ENCODE data around the gene SELENON. TPM values are rescaled to one million over a fixed set of nuclear protein-coding genes. Genes with fewer than 3 reads are reported as not detected.

SELENON gene
- total and polyA plus RNA-seq, 2 of the 8 experiments (the other 6 are each of a cell fraction or from before 2014, with no cell fraction given) = 43.0 to 77.6 TPM

DNA sequence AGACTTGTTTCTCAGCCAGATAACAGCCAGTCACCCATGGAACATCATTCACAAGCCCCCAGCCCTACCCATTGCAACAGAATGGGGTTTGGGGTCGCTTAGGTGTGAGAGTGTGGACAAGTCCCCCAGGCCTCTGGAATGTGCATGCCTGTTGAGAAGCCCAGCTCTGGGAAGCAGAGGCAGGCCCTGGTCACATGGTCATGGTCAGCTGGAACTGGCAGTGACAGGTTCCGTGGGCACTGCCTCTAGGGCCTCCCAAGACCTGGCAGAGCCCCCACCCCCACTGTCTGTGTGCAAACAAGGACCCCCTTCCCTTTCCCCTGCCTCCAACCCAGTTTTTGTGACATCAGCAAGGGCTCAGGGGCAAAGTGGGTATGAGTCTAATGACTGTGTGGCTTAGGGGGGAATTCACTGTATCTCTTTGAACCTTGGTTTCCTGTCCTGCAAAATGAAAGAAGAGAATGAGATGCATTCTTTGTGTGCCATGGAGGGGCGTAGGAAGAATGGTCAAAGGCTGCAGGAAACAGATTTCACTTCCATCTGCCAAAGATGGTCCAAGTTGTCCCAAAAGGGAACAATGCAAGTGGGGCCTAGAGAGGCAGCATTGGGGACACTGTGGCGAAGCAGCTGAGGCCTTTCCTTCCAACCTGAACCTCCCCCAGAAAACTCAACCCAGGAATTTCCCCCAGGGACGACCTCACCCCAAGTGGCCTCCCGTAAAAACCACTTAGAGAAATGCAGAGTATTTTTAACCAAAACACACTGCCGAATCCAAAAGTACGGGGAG is 34.7 kb upstream of the SELENON start:
- Histone ChIP-seq H2BK120ac (replicated peaks; ENCODE audit: low read depth, low read length) (no peak overlapping the region), H2BK12ac (ENCODE audit: low read depth, low read length) (no peak overlapping the region; the same call in 1 of the 2 replicates), H2BK15ac (ENCODE audit: low read length) (no peak overlapping the region), H2AFZ (ENCODE audit: low read length) (no peak overlapping the region), H2BK5ac (ENCODE audit: low read depth, low read length) (no peak overlapping the region), H3K56ac (replicated peaks; ENCODE audit: insufficient read length, low read depth, low read length) (no peak overlapping the region), H3K27me3 (replicated peaks in 1 of 4; ENCODE audit: control insufficient read depth in 3 of 4, extremely low read depth in 1 of 4, insufficient read depth in 3 of 4, low read length in 3 of 4) (no peaks in the 10 kb centered on the region), H3K27ac (ENCODE audit: low read depth, low read length) (no peak overlapping the region; the same call in 1 of the 2 replicates), H4K8ac (ENCODE audit: extremely low read depth, insufficient read depth, low read length) (no peak overlapping the region), H3K14ac (ENCODE audit: insufficient read length) (no peak overlapping the region), H2AK5ac (ENCODE audit: low read depth, low read length) (no peak overlapping the region), H3K23ac (ENCODE audit: insufficient read length) (no peak overlapping the region), H3K18ac (ENCODE audit: extremely low read depth, low read length) (no peak overlapping the region), H3K79me2 (ENCODE audit: control insufficient read depth in 1 of 2, insufficient read depth in 2 of 2, low read length in 2 of 2) (no peaks in the 10 kb centered on the region), H3K4me1 (replicated peaks in 1 of 4; ENCODE audit: control insufficient read depth in 3 of 4, insufficient read depth in 4 of 4, low read length in 3 of 4) (peaks cover 0 to 5% (median 0%) of the 10 kb centered on the region in 4 experiments; a peak in 3 of 7 replicates), H4K5ac (ENCODE audit: insufficient read length, low read depth, low read length) (no peak overlapping the region), H3K36me3 (ENCODE audit: control insufficient read depth in 2 of 4, insufficient read depth in 4 of 4, low read length in 3 of 4) (no peaks in the 10 kb centered on the region), H3K4me2 (ENCODE audit: insufficient read depth in 1 of 2, low read depth in 2 of 2, low read length in 2 of 2) (no peak overlapping the region), H3K23me2 (ENCODE audit: low read depth, low read length) (peaks cover 23% of the 10 kb centered on the region; the same call in 1 of the 2 replicates), H3K9ac (replicated peaks in 1 of 4; ENCODE audit: extremely low read depth in 1 of 4, low read depth in 3 of 4, low read length in 3 of 4) (no peak overlapping the region), H3K4me3 (ENCODE audit: extremely low read depth in 1 of 4, insufficient read depth in 2 of 4, low read depth in 3 of 4, low read length in 4 of 4) (no peak overlapping the region), H3K4ac (replicated peaks; ENCODE audit: insufficient read length, low read depth, low read length) (no peak overlapping the region), H2BK20ac (ENCODE audit: low read length) (no peak overlapping the region), H4K91ac (replicated peaks; ENCODE audit: insufficient read length, low read length) (no peak overlapping the region), H4K20me1 (replicated peaks in 1 of 2; ENCODE audit: control insufficient read depth in 1 of 2, insufficient read depth in 2 of 2, low read length in 2 of 2) (peaks cover 0 to 9% of the 10 kb centered on the region in 2 experiments), H3K9me3 (ENCODE audit: insufficient read depth in 2 of 2, low read depth in 1 of 2, low read length in 1 of 2) (no peaks in the 10 kb centered on the region), H3K79me1 (ENCODE audit: low read depth, low read length) (no peaks in the 10 kb centered on the region)
- DNase-seq (ENCODE audit: low read depth in 1 of 2, low spot score in 2 of 2) = no peak
- ChIA-PET POLR2A (ENCODE audit: partially characterized antibody) (interaction anchor here (0.7 to 1.3 kb wide), 3 partner anchors 12 to 25 kb away, joined by 3 to 5 read pairs (median 3); no protein-coding TSS in a partner anchor), CTCF (ENCODE audit: partially characterized antibody) (interaction anchor here (0.9 to 2.1 kb wide), 7 partner anchors 11 to 157 kb away, joined by 3 to 9 read pairs (median 4); no protein-coding TSS in a partner anchor)
- FAIRE-seq = no peak
- 87% methylated on average over 8 of the region's 8 CpGs; no CpG with 5 or more reads in 1 of the 2 experiments for WGBS, 2 experiments (ENCODE audit: extremely low coverage in 1 of 2, insufficient coverage in 1 of 2, insufficient read length in 1 of 2, insufficient replicate concordance in 2 of 2, low coverage in 1 of 2, low lambda C conversion rate in 2 of 2, missing lambda C conversion rate in 1 of 2)
- TF ChIP-seq RFX5 (IDR thresholded peaks at IDR 0.05; ENCODE audit: borderline replicate concordance, low read depth, low read length) (no peak), SRF (IDR thresholded peaks at IDR 0.05; ENCODE audit: low read depth, low read length) (no peak), TAF7 (optimal IDR thresholded peaks at IDR 0.05; ENCODE audit: borderline replicate concordance, low read depth, low read length) (no peak), TAF1 (IDR thresholded peaks at IDR 0.05; ENCODE audit: low read depth, low read length) (no peak), ZNF274 (IDR thresholded peaks at IDR 0.05; ENCODE audit: borderline replicate concordance, extremely low read depth, low read length) (no peak), SIX5 (IDR thresholded peaks at IDR 0.05; ENCODE audit: low read depth, low read length) (no peak), RAD21 (IDR thresholded peaks at IDR 0.05 in 1 of 2, conservative IDR thresholded peaks at IDR 0.05 in 1 of 2; ENCODE audit: low read depth in 2 of 2, low read length in 2 of 2) (no peak), CREB1 (IDR thresholded peaks at IDR 0.05) (no peak)

Data from H1 (cell line).